HepG2 (cell line): ENCODE results near the gene PRKN. TPM values are rescaled to one million over a fixed set of nuclear protein-coding genes. Genes with fewer than 3 reads are reported as not detected.
A peak's percentile ranks its signal among the peaks of the same experiment; 100 is the strongest.

Source experiments
- ATAC-seq: fragments of 200-7000 bp; cut with Tn5 transposase; 3 replicates; pipeline ENCODE4 v1.9.1; 2020; ENCODE audit warnings: mild to moderate bottlenecking, moderate library complexity
- BruUV-seq: library from RNA; stranded (reverse); fragments of 400-500 nt; replicated peaks from 2 replicates; lab custom pipeline; 2021; lab: Mats Ljungman, UMichigan
- CTCF ChIA-PET: fragments of 300-600 bp; formaldehyde crosslinking; extraction: SDS; loops from one replicate; lab custom pipeline; 2021; ENCODE audit warnings: low total read pairs, inconsistent platforms, low intra/inter-chr PET ratio; lab: Yijun Ruan, JAX
- POLR2A ChIA-PET: fragments of 350-600 bp; sonication (Branson Sonifier 250); formaldehyde crosslinking; loops from one replicate; lab custom pipeline; 2020; ENCODE audit warnings: antibody characterized with exemption, inconsistent platforms; lab: Yijun Ruan, JAX
- DNase-seq: peaks from one replicate; pipeline ENCODE4 v3.0.0-alpha.2; 2015; ENCODE audit warnings: low spot score
- FAIRE-seq: peaks from 3 replicates; lab custom pipeline; 2011; peaks lifted over from hg19 to GRCh38; lab: Jason Lieb, UNC
- H2AFZ ChIP-seq: one replicate; pipeline ENCODE4 v1.6.1; 2011; ENCODE audit warnings: low read length, inconsistent platforms
- H3K27ac ChIP-seq: fragments of 300-600 bp; 3 replicates; pipeline ENCODE4 v1.8.0; 2011; ENCODE audit warnings: mixed run types, mild to moderate bottlenecking, mixed read lengths, low read length, inconsistent platforms; ENCODE audit not compliant: insufficient read depth; ENCODE audit errors: extremely low read length
- H3K27me3 ChIP-seq, 2 experiments: fragments of 200-600 bp in 1 of 2; 2 replicates in 1 of 2; 3 replicates in 1 of 2; pipeline versions ENCODE4 v1.6.0 to v1.8.0; 2011; ENCODE audit warnings: low read length in 2 of 2, mild to moderate bottlenecking in 2 of 2, moderate library complexity in 2 of 2, inconsistent platforms in 1 of 2; ENCODE audit not compliant: insufficient read depth in 2 of 2, control insufficient read depth in 1 of 2
- H3K36me3 ChIP-seq, 2 experiments: fragments of 200-600 bp in 1 of 2; replicated peaks in 1 of 2; 2 replicates in 1 of 2; 3 replicates in 1 of 2; pipeline versions ENCODE4 v1.5.1 to v1.8.0; 2011; ENCODE audit warnings: low read length in 2 of 2, inconsistent platforms in 1 of 2; ENCODE audit not compliant: insufficient read depth in 2 of 2, control insufficient read depth in 1 of 2
- H3K4me1 ChIP-seq: 2 replicates; pipeline ENCODE4 v1.5.1; 2012; ENCODE audit warnings: low read length, inconsistent platforms; ENCODE audit not compliant: insufficient read depth
- H3K4me2 ChIP-seq: 2 replicates; pipeline ENCODE4 v1.6.0; 2011; ENCODE audit warnings: low read depth, low read length, inconsistent platforms
- H3K4me3 ChIP-seq, 3 experiments: fragments of 200-600 bp in 1 of 3; sonication (generic), shearing (Covaris generic) in 1 of 3; replicated peaks in 1 of 3; 2 replicates each; pipeline ENCODE4 v1.5.1; 2011 to 2016; ENCODE audit warnings: low read length in 3 of 3, inconsistent platforms in 2 of 3, low read depth in 2 of 3, mild to moderate bottlenecking in 2 of 3, control low read depth in 1 of 3, mixed read lengths in 1 of 3; ENCODE audit not compliant: insufficient read depth in 1 of 3
- H3K79me2 ChIP-seq: one replicate; pipeline ENCODE4 v1.6.1; 2011; ENCODE audit warnings: low read length, inconsistent platforms; ENCODE audit not compliant: insufficient read depth
- H3K9ac ChIP-seq: 2 replicates; pipeline ENCODE4 v1.6.0; 2011; ENCODE audit warnings: mild to moderate bottlenecking, low read depth, low read length, inconsistent platforms; ENCODE audit not compliant: insufficient read depth
- H3K9me3 ChIP-seq: 2 replicates; pipeline ENCODE4 v1.5.1; 2012; ENCODE audit warnings: mild to moderate bottlenecking, low read length
- H4K20me1 ChIP-seq: 2 replicates; pipeline ENCODE4 v1.6.0; 2011; ENCODE audit warnings: inconsistent platforms, mild to moderate bottlenecking, low read length, moderate library complexity; ENCODE audit not compliant: insufficient read depth
- GABPA ChIP-seq, 2 experiments: IDR thresholded peaks; 2 replicates each; pipeline ENCODE4 v1.6.1; 2011 to 2016; ENCODE audit warnings: low read depth in 2 of 2, low read length in 1 of 2, missing biosample characterization in 1 of 2, missing genetic modification characterization in 1 of 2
- GABPB1 ChIP-seq: IDR thresholded peaks from 2 replicates; pipeline ENCODE4 v1.6.1; 2016; ENCODE audit warnings: mild to moderate bottlenecking, missing genetic modification reagents, moderate library complexity, missing compliant biosample characterization
- NR2C2 ChIP-seq: sonication (generic); formaldehyde crosslinking; IDR thresholded peaks from 2 replicates; pipeline ENCODE4 v1.4.0; 2020; ENCODE audit warnings: missing genetic modification reagents, mild to moderate bottlenecking, moderate library complexity, borderline replicate concordance
- ZBTB10 ChIP-seq: sonication (generic); formaldehyde crosslinking; IDR thresholded peaks from 2 replicates; pipeline ENCODE4 v1.4.0; 2020; ENCODE audit warnings: missing genetic modification reagents, borderline replicate concordance
- ZBTB49 ChIP-seq: sonication (generic); formaldehyde crosslinking; IDR thresholded peaks from 2 replicates; pipeline ENCODE4 v1.4.0; 2020; ENCODE audit warnings: missing genetic modification reagents, borderline replicate concordance
- ZNF17 ChIP-seq: sonication (generic); formaldehyde crosslinking; IDR thresholded peaks from 2 replicates; pipeline ENCODE4 v1.5.0; 2020; ENCODE audit warnings: mild to moderate bottlenecking, missing genetic modification reagents
- WGBS: methylation state at CpG from one replicate; pipeline ENCODE4 v1.1.6; 2017; ENCODE audit warnings: low lambda C conversion rate; 5-methylcytosine and 5-hydroxymethylcytosine counted together
- in situ Hi-C: cut with HindIII; loops from 2 replicates; pipeline ENCODE4 v1.10.0; 2017; ENCODE audit warnings: low pct_unique_long_range_greater_than_20kb; ENCODE audit not compliant: extremely low pct_ligation_motif_present
- intact Hi-C: fragments of 100-400 bp; cut with micrococcal nuclease; formaldehyde crosslinking; loops from one replicate; pipeline ENCODE4 v1.10.0; 2022; ENCODE audit not compliant: unreplicated experiment
- polyA plus RNA-seq, 8 experiments: library from polyadenylated mRNA; depleted of rRNA in 3 of 8; stranded (reverse) in 7 of 8; unstranded in 1 of 8; fragments of >200 nt; fragmentation: Illumina TruSeq in 4 of 8; extraction: Trizol in 4 of 8; gene quantifications; 2 replicates each; pipeline versions ENCODE4 v1.2.1 to v1.2.3, GENCODE V29; 2011 to 2016; ENCODE audit warnings: low read depth in 4 of 8, missing spikeins in 1 of 8, mixed read lengths in 1 of 8; ENCODE audit not compliant: insufficient read depth in 1 of 8
- total RNA-seq, 5 experiments: library from RNA; depleted of rRNA; stranded (reverse); fragments of >200 nt; fragmentation: Illumina TruSeq; extraction: Trizol; gene quantifications; 2 replicates each; pipeline ENCODE4 v1.2.3, GENCODE V29; 2016; ENCODE audit warnings: low read depth in 1 of 5
- TF ChIP-seq, protein P1 (sequence below): sonication (generic); formaldehyde crosslinking; IDR thresholded peaks from 2 replicates; pipeline ENCODE4 v1.8.0; 2022; ENCODE audit warnings: mild to moderate bottlenecking, missing genetic modification reagents, moderate library complexity

Gene PRKN
- total and polyA plus RNA-seq, 2 of the 13 experiments (the other 11 are each of a cell fraction or from before 2014, with no cell fraction given), result 0.31 to 0.44 TPM

DNA sequence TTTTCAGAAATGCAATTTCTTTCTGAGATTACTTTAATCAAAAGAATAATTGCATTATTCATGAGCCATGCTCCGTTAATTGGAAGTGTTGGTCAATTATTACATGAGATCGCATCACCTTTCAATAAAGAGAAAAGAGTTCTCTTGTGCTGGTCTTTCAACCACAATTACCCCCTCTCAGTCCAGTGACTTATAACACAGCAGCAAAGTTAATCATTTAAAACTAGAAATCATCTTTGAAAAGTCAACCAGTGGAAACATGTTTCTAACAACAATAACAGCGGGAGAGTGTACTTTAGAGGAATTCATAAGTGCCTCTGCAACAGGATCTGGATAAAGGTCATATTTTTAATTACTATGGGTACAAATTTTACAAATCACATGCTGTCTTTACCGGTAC, 1069.4 kb downstream of the PRKN start (continued):
- TF ChIP-seq, protein P1, sequence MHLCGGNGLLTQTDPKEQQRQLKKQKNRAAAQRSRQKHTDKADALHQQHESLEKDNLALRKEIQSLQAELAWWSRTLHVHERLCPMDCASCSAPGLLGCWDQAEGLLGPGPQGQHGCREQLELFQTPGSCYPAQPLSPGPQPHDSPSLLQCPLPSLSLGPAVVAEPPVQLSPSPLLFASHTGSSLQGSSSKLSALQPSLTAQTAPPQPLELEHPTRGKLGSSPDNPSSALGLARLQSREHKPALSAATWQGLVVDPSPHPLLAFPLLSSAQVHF (CRISPR knock-in tag), result no peak
- TF ChIP-seq ZBTB10 (CRISPR knock-in tag) (no peak), ZBTB49 (CRISPR knock-in tag) (no peak)

DNA sequence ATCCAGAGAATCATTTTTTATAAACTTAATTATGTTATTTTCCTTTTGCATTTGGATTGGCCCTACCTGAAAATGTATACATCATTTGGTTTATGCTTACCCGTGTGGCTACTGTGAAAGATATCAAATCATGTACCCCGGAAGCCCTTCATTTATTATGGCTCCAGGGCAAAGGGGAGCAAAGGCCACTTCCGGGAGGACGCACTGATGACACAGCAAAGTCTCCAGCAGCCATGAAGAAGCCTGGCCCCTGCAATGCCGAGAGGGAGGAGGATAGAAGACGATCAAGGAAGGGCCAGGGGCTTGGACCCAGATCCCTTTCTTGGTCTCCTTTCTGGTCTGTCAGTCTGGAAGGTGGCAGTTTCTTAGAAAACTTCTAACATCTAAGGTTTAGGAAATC, 1073.4 kb downstream of the PRKN start:
- Histone ChIP-seq H3K79me2 (no peaks in the 10 kb centered on the region), H3K9me3 (no peaks in the 10 kb centered on the region), H4K20me1 (no peaks in the 10 kb centered on the region), H3K36me3 (no peaks in the 10 kb centered on the region), H3K4me1 (no peaks in the 10 kb centered on the region), H3K4me2 (no peak overlapping the region), H3K27me3 (no peaks in the 10 kb centered on the region), H3K4me3 (no peak overlapping the region), H3K9ac (no peak overlapping the region), H2AFZ (no peak overlapping the region), H3K27ac (no peak overlapping the region)
- WGBS, result 5% methylated on average over 6 of the region's 6 CpGs
- ChIA-PET CTCF (no interaction called here), POLR2A (no interaction called here)
- intact Hi-C loops (no loop called here), in situ Hi-C loops (no loop called here)
- DNase-seq (no peak), ATAC-seq (no peak), FAIRE-seq (no peak)
- TF ChIP-seq ZNF17 (CRISPR knock-in tag) (no peak), GABPB1 (CRISPR knock-in tag) (peak; percentile 32; the same call in 1 of the 2 replicates), NR2C2 (CRISPR knock-in tag) (peak; percentile 52; the same call in 1 of the 2 replicates), GABPA (IDR thresholded peaks at IDR 0.05; ENCODE audit: low read depth, low read length) (peak; percentile 33), GABPA (CRISPR knock-in tag; IDR thresholded peaks at IDR 0.05; ENCODE audit: low read depth) (peak; percentile 74)
- no TSS peak for BruUV-seq
